HCT116 (cell line): Measurements from ENCODE around the gene OR13G1.

Experiments used
- EZH2 ChIP-seq: fragments of 200-600 bp; sonication (generic); IDR thresholded peaks from 2 replicates; pipeline ENCODE4 v1.6.1; 2017; ENCODE audit warnings: antibody characterized with exemption, mixed run types
- EZH2phosphoT487 ChIP-seq: fragments of 200-600 bp; IDR thresholded peaks from 2 replicates; pipeline ENCODE4 v1.6.1; 2018; ENCODE audit warnings: antibody characterized with exemption, borderline replicate concordance
- POLR2A ChIP-seq: IDR thresholded peaks from 2 replicates; pipeline ENCODE4 v1.7.0; 2011; ENCODE audit warnings: borderline replicate concordance; ENCODE audit not compliant: insufficient read depth, insufficient read length; ENCODE audit errors: extremely low read depth
- POLR2AphosphoS5 ChIP-seq: IDR thresholded peaks from 2 replicates; pipeline ENCODE4 v1.6.1; 2011; ENCODE audit warnings: mild to moderate bottlenecking, low read depth, low read length, moderate library complexity
- SIN3A ChIP-seq: IDR thresholded peaks from 2 replicates; pipeline ENCODE4 v1.6.1; 2012; ENCODE audit warnings: low read depth
- SRF ChIP-seq: IDR thresholded peaks from 2 replicates; pipeline ENCODE4 v1.6.1; 2012; ENCODE audit warnings: low read depth
- TCF7L2 ChIP-seq: IDR thresholded peaks from 2 replicates; pipeline ENCODE4 v1.7.0; 2011; ENCODE audit warnings: borderline replicate concordance, inconsistent platforms; ENCODE audit not compliant: insufficient read depth, insufficient read length; ENCODE audit errors: extremely low read depth
- YY1 ChIP-seq: IDR thresholded peaks from 2 replicates; pipeline ENCODE4 v1.6.1; 2011; ENCODE audit warnings: low read length, low read depth, moderate library complexity, mild to moderate bottlenecking; ENCODE audit not compliant: insufficient replicate concordance; ENCODE audit errors: extremely low read depth
- TF ChIP-seq, protein P1 (sequence below), 3 experiments: fragments of 200-600 bp in 1 of 3; sonication (generic) in 1 of 3; IDR thresholded peaks in 2 of 3; conservative IDR thresholded peaks in 1 of 3; 2 replicates each; pipeline ENCODE4 v1.5.1; 2012 to 2017; ENCODE audit warnings: low read depth in 2 of 3, low read length in 2 of 3, antibody characterized with exemption in 1 of 3, borderline replicate concordance in 1 of 3, control low read depth in 1 of 3, mild to moderate bottlenecking in 1 of 3, mixed read lengths in 1 of 3, mixed run types in 1 of 3, moderate library complexity in 1 of 3; ENCODE audit not compliant: insufficient read depth in 1 of 3
- TF ChIP-seq, protein P2 (sequence below): IDR thresholded peaks from 2 replicates; pipeline ENCODE4 v1.6.1; 2012
- TF ChIP-seq, protein P3 (sequence below): IDR thresholded peaks from 2 replicates; pipeline ENCODE4 v1.6.1; 2012; ENCODE audit warnings: low read depth

DNA sequence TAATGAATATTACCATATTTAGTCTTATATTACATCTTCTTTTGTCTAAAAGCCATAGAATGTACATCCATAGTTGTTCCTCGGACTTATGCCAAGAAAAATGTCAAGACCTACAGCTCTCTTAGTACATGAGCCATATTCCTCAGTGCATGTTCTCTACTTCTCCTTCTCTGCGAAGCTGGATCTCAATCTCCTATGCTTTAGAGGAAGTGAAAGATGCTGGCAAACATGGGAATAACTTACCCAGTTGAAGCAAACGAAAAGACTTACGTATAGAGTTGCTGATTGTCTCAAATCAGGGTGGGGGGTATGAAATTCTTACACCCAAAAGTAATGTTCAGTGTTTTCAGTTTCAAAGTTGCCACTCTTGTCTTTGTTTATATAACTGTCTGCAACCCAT is 32.7 kb downstream of the OR13G1 start:
- TF ChIP-seq YY1 (no peak), POLR2A (no peak), TCF7L2 (no peak), SIN3A (no peak), SRF (no peak), EZH2 (no peak), POLR2AphosphoS5 (no peak), EZH2phosphoT487 (no peak)
- TF ChIP-seq, protein P1, sequence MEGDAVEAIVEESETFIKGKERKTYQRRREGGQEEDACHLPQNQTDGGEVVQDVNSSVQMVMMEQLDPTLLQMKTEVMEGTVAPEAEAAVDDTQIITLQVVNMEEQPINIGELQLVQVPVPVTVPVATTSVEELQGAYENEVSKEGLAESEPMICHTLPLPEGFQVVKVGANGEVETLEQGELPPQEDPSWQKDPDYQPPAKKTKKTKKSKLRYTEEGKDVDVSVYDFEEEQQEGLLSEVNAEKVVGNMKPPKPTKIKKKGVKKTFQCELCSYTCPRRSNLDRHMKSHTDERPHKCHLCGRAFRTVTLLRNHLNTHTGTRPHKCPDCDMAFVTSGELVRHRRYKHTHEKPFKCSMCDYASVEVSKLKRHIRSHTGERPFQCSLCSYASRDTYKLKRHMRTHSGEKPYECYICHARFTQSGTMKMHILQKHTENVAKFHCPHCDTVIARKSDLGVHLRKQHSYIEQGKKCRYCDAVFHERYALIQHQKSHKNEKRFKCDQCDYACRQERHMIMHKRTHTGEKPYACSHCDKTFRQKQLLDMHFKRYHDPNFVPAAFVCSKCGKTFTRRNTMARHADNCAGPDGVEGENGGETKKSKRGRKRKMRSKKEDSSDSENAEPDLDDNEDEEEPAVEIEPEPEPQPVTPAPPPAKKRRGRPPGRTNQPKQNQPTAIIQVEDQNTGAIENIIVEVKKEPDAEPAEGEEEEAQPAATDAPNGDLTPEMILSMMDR (IDR thresholded peaks at IDR 0.05 in 2 of 3, conservative IDR thresholded peaks at IDR 0.05 in 1 of 3; ENCODE audit: borderline replicate concordance in 1 of 3, insufficient read depth in 1 of 3, low read depth in 2 of 3, low read length in 2 of 3) = no peak
- TF ChIP-seq, protein P2, sequence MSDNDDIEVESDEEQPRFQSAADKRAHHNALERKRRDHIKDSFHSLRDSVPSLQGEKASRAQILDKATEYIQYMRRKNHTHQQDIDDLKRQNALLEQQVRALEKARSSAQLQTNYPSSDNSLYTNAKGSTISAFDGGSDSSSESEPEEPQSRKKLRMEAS = no peak
- TF ChIP-seq, protein P3, sequence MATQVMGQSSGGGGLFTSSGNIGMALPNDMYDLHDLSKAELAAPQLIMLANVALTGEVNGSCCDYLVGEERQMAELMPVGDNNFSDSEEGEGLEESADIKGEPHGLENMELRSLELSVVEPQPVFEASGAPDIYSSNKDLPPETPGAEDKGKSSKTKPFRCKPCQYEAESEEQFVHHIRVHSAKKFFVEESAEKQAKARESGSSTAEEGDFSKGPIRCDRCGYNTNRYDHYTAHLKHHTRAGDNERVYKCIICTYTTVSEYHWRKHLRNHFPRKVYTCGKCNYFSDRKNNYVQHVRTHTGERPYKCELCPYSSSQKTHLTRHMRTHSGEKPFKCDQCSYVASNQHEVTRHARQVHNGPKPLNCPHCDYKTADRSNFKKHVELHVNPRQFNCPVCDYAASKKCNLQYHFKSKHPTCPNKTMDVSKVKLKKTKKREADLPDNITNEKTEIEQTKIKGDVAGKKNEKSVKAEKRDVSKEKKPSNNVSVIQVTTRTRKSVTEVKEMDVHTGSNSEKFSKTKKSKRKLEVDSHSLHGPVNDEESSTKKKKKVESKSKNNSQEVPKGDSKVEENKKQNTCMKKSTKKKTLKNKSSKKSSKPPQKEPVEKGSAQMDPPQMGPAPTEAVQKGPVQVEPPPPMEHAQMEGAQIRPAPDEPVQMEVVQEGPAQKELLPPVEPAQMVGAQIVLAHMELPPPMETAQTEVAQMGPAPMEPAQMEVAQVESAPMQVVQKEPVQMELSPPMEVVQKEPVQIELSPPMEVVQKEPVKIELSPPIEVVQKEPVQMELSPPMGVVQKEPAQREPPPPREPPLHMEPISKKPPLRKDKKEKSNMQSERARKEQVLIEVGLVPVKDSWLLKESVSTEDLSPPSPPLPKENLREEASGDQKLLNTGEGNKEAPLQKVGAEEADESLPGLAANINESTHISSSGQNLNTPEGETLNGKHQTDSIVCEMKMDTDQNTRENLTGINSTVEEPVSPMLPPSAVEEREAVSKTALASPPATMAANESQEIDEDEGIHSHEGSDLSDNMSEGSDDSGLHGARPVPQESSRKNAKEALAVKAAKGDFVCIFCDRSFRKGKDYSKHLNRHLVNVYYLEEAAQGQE = no peak
